GM21786 (cell line): ENCODE measurements around the gene KCNH6.

Source experiments
- ATAC-seq: cut with Tn5 transposase; IDR thresholded peaks from one replicate; pipeline ENCODE4 v1.9.1; 2021; ENCODE audit not compliant: unreplicated experiment

KCNH6 gene

GRCh38 chr17:63486317-63487013, 36.7 kb upstream of the KCNH6 start:
- no peak for ATAC-seq

GRCh38 chr17:63487014-63487339, 36.2 kb upstream of the KCNH6 start:
- ATAC-seq = no peak

GRCh38 chr17:63488851-63489250, 34.3 kb upstream of the KCNH6 start:
- ATAC-seq = no peak

GRCh38 chr17:63489291-63489690, 33.9 kb upstream of the KCNH6 start:
- no peak for ATAC-seq

GRCh38 chr17:63490329-63490728, 32.8 kb upstream of the KCNH6 start:
- no peak for ATAC-seq

DNA sequence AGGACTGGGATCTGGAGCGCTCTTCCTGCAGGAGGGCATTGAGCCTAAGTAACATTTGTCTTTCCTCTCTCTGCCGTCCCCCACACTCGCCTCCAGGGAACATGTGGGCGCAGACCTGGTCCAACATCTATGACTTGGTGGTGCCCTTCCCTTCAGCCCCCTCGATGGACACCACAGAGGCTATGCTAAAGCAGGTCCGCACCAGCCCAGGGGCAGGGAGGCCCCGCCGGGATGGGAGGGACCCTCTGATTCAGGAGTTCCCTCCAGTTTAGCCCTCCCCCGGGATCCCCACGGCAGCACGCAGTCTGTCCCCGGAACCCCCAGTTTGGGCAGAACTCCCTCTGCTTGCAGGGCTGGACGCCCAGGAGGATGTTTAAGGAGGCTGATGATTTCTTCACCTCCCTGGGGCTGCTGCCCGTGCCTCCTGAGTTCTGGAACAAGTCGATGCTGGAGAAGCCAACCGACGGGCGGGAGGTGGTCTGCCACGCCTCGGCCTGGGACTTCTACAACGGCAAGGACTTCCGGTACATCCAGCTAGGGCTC, 32.2 kb upstream of the KCNH6 start:
- ATAC-seq = no peak

- no peak for ATAC-seq
Measured at GRCh38 chr17:63491413-63491812, 31.7 kb upstream of the KCNH6 start.

DNA sequence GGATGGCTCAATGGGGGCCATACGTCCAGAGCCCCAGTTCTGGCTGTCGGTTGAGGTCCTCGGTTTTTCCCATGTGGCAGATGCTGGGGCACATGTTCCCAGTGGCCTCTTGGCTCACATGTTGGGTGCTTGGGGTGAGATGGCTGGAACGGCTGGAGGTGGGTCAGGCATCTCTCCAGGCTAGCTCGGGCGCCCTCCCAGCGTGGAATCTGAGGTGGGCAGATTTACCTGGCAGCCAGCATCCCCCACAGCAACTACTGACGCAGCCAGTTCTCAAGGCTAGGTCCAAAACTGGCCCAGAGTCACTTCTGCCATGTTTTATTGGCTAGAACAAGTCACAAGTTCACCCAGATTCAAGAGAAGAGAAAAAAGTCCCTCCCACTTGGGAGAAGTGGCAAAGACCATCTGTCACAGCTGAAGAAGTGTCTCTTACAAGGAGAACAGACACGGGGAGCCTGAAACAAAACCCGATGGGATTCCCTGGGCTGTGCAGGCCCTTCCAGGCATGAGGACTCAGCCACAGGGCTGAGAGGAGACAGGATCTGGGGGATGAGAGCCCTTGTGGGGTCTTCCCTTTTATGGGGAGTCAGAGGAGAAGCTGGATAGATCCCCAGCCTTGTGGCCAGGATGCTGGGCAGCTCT, 31.1 kb upstream of the KCNH6 start:
- no peak for ATAC-seq

GRCh38 chr17:63492940-63493339, 30.2 kb upstream of the KCNH6 start:
- ATAC-seq = no peak

DNA sequence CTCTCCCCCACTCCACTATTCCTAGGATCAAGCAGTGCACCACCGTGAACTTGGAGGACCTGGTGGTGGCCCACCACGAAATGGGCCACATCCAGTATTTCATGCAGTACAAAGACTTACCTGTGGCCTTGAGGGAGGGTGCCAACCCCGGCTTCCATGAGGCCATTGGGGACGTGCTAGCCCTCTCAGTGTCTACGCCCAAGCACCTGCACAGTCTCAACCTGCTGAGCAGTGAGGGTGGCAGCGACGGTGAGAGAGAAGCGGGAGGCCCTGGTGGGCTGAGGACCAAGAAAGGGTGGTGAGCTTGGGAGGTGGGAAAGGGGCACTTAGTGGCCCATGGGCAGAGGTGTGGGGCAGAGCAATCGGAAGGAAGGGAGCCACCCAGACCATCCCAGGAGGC, 29.7 kb upstream of the KCNH6 start:
- no peak for ATAC-seq

DNA sequence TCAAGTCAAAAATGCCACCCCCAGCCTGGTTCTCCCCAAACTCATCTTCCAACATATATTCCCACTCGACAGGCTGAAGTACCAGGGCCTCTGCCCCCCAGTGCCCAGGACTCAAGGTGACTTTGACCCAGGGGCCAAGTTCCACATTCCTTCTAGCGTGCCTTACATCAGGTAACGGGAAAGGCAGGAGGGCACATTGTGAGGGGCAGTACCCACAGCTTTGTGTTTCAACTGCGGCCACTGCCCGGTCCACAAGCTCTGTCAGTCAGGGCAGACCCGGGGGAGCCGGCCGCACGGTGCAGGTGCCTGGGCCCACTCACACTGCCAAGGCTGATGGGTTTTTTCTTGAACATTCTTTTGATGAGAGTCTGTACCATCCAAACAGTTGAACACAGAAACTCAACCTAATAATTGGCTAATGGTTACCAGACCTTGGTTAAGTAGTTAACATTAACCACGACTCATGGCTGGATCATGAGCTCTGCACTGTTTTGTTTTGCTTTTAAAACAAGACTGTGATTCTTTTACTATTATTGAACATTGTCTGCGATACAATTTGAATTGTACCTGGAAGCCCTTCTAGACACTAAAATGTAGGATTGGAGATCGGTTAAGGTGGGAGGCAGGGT, 28.7 kb upstream of the KCNH6 start:
- no peak for ATAC-seq

- ATAC-seq = no peak
Measured at GRCh38 chr17:63495491-63495890, 27.7 kb upstream of the KCNH6 start.

DNA sequence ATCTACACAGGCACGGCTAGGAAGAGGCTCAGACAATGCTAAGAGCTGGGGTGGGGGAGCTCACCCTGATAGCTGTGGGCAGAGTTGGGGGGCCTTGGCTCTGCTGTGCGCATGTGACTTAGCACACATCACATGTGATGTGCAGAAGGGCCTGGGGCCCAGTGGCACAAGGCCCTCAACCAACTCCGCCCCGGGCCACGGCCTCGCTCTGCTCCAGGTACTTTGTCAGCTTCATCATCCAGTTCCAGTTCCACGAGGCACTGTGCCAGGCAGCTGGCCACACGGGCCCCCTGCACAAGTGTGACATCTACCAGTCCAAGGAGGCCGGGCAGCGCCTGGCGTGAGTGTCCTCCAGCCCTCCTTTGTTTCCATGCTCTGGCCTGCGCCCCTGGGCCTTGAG, 27.0 kb upstream of the KCNH6 start:
- no peak for ATAC-seq

- ATAC-seq = no peak
Measured at GRCh38 chr17:63496663-63497400, 26.3 kb upstream of the KCNH6 start.

DNA sequence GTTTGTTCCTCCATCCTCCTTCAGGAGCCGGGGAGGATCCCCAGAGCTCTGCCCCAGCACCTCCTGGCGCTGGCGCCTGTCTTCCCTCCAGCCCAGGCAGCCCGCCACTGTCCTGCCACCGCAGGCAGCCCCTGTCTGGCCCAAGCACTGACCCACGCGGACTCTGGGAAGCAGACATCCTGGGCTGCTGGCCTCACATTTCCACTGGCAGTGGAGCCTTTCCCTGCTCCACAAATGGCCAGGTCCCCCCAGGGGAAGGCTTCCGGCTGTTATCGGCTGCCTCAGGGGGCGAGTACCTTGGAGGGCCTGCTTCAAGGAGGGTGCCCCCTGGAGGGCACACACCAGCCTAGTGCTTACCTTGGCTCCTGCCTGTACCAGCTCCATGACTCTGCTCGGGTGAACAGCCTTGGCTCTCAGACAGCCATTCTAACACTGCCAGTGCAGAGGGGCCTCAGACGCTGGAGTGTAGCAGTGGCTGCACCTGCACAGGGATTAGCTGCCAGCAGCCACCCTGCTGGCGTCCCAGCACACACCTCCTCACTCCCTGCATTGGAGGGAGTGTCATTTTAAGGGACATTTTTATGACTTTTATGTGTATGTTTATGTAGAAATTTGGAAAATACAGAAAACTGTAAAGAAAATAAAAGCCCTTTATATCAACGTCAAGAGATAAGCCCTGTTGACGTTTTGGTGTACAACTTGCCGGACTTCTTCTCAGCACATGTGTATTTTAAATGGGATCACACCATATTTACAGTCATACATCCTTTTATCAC, 25.3 kb upstream of the KCNH6 start:
- no peak for ATAC-seq

DNA sequence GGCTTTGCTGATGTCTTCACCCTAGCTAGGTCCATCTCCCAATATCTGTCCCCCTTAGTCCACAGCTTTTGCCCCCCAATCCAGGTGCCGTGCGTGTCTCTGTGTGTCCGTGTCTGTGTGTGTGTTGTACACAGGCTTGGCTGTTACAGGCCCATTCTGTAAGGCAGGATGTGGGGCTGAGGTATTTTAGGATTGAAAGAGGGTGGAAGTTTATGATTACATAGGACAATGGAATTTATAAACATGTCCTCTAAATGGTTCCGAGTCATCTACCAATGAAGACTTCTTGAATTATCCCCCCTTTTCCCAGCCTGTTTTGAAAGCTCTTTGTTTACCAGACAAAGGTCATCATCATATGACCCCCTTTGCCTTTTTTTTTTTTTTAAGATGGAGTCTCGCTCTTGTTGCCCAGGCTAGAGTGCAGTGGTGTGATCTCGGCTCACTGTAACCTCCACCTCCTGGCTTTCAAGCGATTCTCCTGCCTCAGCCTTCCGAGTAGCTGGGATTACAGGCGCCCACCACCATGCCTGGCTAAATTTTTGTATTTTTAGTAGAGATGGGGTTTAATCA, 24.4 kb upstream of the KCNH6 start:
- ATAC-seq = no peak

GRCh38 chr17:63500543-63501390, 22.4 kb upstream of the KCNH6 start:
- no peak for ATAC-seq

GRCh38 chr17:63503341-63503705, 19.8 kb upstream of the KCNH6 start:
- ATAC-seq = no peak

- ATAC-seq = no peak
Measured at GRCh38 chr17:63504261-63504660, 18.9 kb upstream of the KCNH6 start.

DNA sequence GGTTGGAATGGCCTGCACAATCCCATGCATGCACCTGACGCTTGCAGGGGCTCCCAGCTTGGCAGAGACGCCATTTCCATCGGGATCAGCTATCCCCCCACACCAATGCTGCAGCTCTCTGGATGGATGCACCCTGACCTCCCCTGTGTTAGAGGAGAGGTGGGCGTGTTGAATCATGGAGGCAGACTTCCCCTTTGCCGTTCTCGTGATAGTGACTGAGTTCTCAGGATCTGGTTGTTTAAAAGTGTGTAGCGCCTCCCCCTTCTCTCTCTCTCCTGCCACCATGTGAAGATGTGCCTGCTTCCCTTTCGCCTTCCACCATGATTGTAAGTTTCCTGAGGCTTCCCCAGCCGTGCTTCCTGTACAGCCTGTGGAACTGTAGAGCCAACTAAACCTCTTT, 17.8 kb upstream of the KCNH6 start:
- no peak for ATAC-seq
